A673 (cell line): ENCODE data around the gene UNC13C. TPM values are rescaled to one million over a fixed set of nuclear protein-coding genes. Genes with fewer than 3 reads are reported as not detected.

Source experiments
- BruUV-seq: library from RNA; stranded (reverse); fragments of 400-500 nt; replicated peaks from 2 replicates; lab custom pipeline; 2021; lab: Mats Ljungman, UMichigan
- CTCF ChIA-PET: fragments of 300-600 bp; sonication (Branson Sonifier 250); formaldehyde crosslinking; loops from one replicate; lab custom pipeline; 2022; ENCODE audit warnings: antibody characterized with exemption; lab: Charles Lee
- POLR2A ChIA-PET: fragments of 300-600 bp; sonication (Branson Sonifier 250); formaldehyde crosslinking; loops from one replicate; lab custom pipeline; 2022; ENCODE audit warnings: antibody characterized with exemption; ENCODE audit not compliant: low non-redundant PET; lab: Charles Lee
- DNase-seq: peaks from one replicate; pipeline ENCODE4 v3.0.0-alpha.2; 2015; ENCODE audit warnings: low spot score
- H3K27ac ChIP-seq: fragments of 200-600 bp; sonication (generic); 2 replicates; pipeline ENCODE4 v1.5.1; 2016; ENCODE audit warnings: mixed run types, low read depth, mild to moderate bottlenecking, mixed read lengths, antibody characterized with exemption, low read length; ENCODE audit not compliant: poor library complexity, severe bottlenecking
- H3K27me3 ChIP-seq: fragments of 200-600 bp; sonication (generic); replicated peaks from 2 replicates; pipeline ENCODE4 v1.6.1; 2017; ENCODE audit warnings: mixed run types, low read depth, mild to moderate bottlenecking, mixed read lengths, antibody characterized with exemption, low read length; ENCODE audit not compliant: insufficient read depth, poor library complexity
- H3K36me3 ChIP-seq: fragments of 200-600 bp; sonication (generic); 2 replicates; pipeline ENCODE4 v1.6.1; 2016; ENCODE audit warnings: mixed run types, mild to moderate bottlenecking, mixed read lengths, antibody characterized with exemption, low read length; ENCODE audit not compliant: insufficient read depth, poor library complexity, severe bottlenecking
- H3K4me1 ChIP-seq: fragments of 200-600 bp; sonication (generic); 2 replicates; pipeline ENCODE4 v1.6.1; 2017; ENCODE audit warnings: mixed run types, mild to moderate bottlenecking, mixed read lengths, antibody characterized with exemption, low read length; ENCODE audit not compliant: insufficient read depth, poor library complexity, severe bottlenecking
- H3K4me3 ChIP-seq: fragments of 200-600 bp; sonication (generic); 2 replicates; pipeline ENCODE4 v1.5.1; 2016; ENCODE audit warnings: low read depth, mixed run types, mild to moderate bottlenecking, mixed read lengths, low read length; ENCODE audit not compliant: poor library complexity, severe bottlenecking
- H3K9me3 ChIP-seq: fragments of 200-600 bp; sonication (generic); 2 replicates; pipeline ENCODE4 v1.6.1; 2016; ENCODE audit warnings: mixed run types, low read depth, mild to moderate bottlenecking, mixed read lengths, antibody characterized with exemption, low read length; ENCODE audit not compliant: poor library complexity, severe bottlenecking
- CTCF ChIP-seq: fragments of 300-800, 200-600 bp; sonication (generic); conservative IDR thresholded peaks from 2 replicates; pipeline ENCODE4 v1.5.1; 2017; ENCODE audit warnings: low read depth, mild to moderate bottlenecking, antibody characterized with exemption, low read length, moderate library complexity, mixed read lengths
- EZH2 ChIP-seq: fragments of 200-600 bp; sonication (generic); IDR thresholded peaks from 2 replicates; pipeline ENCODE4 v1.6.1; 2017; ENCODE audit warnings: borderline replicate concordance, low read depth, mild to moderate bottlenecking, mixed read lengths, antibody characterized with exemption, low read length; ENCODE audit not compliant: poor library complexity, severe bottlenecking
- intact Hi-C: fragments of 100-400 bp; cut with micrococcal nuclease; formaldehyde crosslinking; loops from one replicate; pipeline ENCODE4 v1.10.0; 2022; ENCODE audit not compliant: unreplicated experiment
- total RNA-seq: library from RNA; stranded (reverse); gene quantifications from 2 replicates; pipeline ENCODE4 v1.2.3, GENCODE V29; 2021

The UNC13C gene
- total RNA-seq, 1 experiment from 2014 or later, result not detected

- Histone ChIP-seq H3K36me3 (no peaks in the 10 kb centered on the region), H3K27me3 (no peaks in the 10 kb centered on the region), H3K9me3 (peaks cover 13% of the 10 kb centered on the region), H3K4me1 (no peaks in the 10 kb centered on the region), H3K4me3 (no peak overlapping the region), H3K27ac (no peak overlapping the region)
- POLR2A ChIA-PET, result no interaction called here
- no peak for DNase-seq
- intact Hi-C loops, result no loop called here
- CTCF ChIA-PET, result no interaction called here
- BruUV-seq, result no TSS peak
- TF ChIP-seq EZH2 (no peak), CTCF (no peak)
These were observed 234.4 kb downstream of the UNC13C start for GRCh38 chr15:54212635-54213034.

GRCh38 chr15:54226455-54226854 is 248.2 kb downstream of the UNC13C start:
- H3K4me1 ChIP-seq, result no peaks in the 10 kb centered on the region
- H3K4me3 ChIP-seq, result no peak overlapping the region
- DNase-seq, result no peak
- no peaks in the 10 kb centered on the region for H3K27me3 ChIP-seq
- no peaks in the 10 kb centered on the region for H3K36me3 ChIP-seq
- peaks cover 20% of the 10 kb centered on the region for H3K9me3 ChIP-seq
- intact Hi-C loops, result no loop called here
- TF ChIP-seq EZH2 (no peak), CTCF (no peak)
- ChIA-PET POLR2A (no interaction called here), CTCF (no interaction called here)
- H3K27ac ChIP-seq, result no peak overlapping the region
- BruUV-seq, result no TSS peak

GRCh38 chr15:54227569-54227968 is 249.3 kb downstream of the UNC13C start:
- no peaks in the 10 kb centered on the region for H3K36me3 ChIP-seq
- no peak overlapping the region for H3K4me3 ChIP-seq
- CTCF ChIA-PET, result no interaction called here
- BruUV-seq, result no TSS peak
- no peaks in the 10 kb centered on the region for H3K27me3 ChIP-seq
- H3K9me3 ChIP-seq, result peaks cover 24% of the 10 kb centered on the region
- TF ChIP-seq CTCF (no peak), EZH2 (no peak)
- no peak for DNase-seq
- no peaks in the 10 kb centered on the region for H3K4me1 ChIP-seq
- intact Hi-C loops, result no loop called here
- POLR2A ChIA-PET, result no interaction called here
- no peak overlapping the region for H3K27ac ChIP-seq
